Ovary (tissue), 3 donors: Measurements from ENCODE around the gene CEP152.

Experiments used
- EP300 ChIP-seq: sonication (generic); formaldehyde crosslinking; IDR thresholded peaks from one replicate; pipeline ENCODE4 v1.6.1; 2017; ENCODE audit warnings: antibody characterized with exemption
- POLR2A ChIP-seq: fragments of 450-650 bp; IDR thresholded peaks from one replicate; pipeline ENCODE4 v1.6.1; 2017; ENCODE audit warnings: antibody characterized with exemption, mild to moderate bottlenecking, moderate library complexity
- TF ChIP-seq, protein P1 (sequence below), 3 donors: fragments of 450-650 bp in 2 of 3; fragments of 200-600 bp in 1 of 3; IDR thresholded peaks; one replicate each; pipeline versions ENCODE4 v1.5.1 to v1.8.0; 2016 to 2022; ENCODE audit warnings: antibody characterized with exemption in 3 of 3, mild to moderate bottlenecking in 1 of 3
- donor health status: DM: no; HTN: no; CAD: no.

DNA sequence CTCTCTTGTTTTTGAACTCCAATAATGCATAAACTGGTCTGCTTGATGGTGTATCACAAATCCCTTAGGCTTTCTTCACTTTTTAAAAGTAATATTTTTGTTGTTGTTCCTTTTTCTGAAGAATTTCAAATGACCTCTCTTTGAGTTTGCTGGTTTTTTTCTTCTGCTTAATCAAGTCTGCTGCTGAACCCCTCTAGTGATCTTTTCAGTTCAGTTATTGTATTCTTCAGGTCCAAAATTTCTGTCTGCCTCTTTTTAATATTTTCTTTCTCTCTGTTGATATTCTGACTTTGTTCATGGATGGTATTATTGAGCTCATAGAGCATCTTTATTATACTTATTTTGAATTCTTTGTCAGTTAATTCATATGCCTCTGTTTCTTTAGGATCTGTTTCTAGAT is 21.8 kb upstream of the CEP152 start:
- TF ChIP-seq POLR2A (no peak), EP300 (no peak)
- TF ChIP-seq, protein P1, sequence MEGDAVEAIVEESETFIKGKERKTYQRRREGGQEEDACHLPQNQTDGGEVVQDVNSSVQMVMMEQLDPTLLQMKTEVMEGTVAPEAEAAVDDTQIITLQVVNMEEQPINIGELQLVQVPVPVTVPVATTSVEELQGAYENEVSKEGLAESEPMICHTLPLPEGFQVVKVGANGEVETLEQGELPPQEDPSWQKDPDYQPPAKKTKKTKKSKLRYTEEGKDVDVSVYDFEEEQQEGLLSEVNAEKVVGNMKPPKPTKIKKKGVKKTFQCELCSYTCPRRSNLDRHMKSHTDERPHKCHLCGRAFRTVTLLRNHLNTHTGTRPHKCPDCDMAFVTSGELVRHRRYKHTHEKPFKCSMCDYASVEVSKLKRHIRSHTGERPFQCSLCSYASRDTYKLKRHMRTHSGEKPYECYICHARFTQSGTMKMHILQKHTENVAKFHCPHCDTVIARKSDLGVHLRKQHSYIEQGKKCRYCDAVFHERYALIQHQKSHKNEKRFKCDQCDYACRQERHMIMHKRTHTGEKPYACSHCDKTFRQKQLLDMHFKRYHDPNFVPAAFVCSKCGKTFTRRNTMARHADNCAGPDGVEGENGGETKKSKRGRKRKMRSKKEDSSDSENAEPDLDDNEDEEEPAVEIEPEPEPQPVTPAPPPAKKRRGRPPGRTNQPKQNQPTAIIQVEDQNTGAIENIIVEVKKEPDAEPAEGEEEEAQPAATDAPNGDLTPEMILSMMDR (IDR thresholded peaks at IDR 0.05) = no peak
